ENCODE measurements around the gene S100A6.
A peak's percentile ranks its signal among the peaks of the same experiment; 100 is the strongest.

DNA sequence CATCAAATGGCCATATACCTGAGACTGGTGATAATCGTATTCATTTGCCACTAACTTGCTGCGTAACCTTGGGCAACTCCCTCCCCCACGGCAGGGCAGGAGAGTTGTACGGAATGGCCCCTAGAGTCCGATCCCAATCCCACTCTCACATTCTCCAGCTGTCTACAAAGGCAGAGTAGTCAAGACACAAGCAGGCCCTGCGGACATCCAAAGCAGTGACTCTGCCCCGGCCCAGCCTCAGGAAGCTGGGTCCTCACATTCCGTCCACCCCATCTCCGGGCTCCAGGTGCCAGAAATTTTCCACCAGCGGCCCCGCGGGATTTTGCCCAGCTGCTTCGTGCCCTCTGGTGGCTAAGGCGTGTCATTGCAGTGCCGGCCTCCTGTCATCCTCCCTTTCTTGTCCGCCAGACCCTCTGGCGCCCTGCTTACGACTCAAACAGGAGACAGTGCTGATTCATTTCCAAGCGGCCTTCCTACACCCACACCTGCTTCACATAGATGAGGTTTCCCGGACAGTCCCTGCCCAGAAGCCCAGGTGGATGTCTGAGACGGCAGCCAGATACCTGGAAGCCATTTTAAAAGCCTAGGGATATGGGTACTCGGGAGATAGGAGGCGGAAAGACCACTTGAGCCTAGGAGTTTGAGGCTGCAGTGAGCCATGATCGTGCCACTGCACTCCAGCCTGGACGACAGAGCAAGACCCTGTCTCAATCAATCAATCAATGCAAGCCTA, 32.7 kb upstream of the S100A6 start:
- TF ChIP-seq, protein P1, sequence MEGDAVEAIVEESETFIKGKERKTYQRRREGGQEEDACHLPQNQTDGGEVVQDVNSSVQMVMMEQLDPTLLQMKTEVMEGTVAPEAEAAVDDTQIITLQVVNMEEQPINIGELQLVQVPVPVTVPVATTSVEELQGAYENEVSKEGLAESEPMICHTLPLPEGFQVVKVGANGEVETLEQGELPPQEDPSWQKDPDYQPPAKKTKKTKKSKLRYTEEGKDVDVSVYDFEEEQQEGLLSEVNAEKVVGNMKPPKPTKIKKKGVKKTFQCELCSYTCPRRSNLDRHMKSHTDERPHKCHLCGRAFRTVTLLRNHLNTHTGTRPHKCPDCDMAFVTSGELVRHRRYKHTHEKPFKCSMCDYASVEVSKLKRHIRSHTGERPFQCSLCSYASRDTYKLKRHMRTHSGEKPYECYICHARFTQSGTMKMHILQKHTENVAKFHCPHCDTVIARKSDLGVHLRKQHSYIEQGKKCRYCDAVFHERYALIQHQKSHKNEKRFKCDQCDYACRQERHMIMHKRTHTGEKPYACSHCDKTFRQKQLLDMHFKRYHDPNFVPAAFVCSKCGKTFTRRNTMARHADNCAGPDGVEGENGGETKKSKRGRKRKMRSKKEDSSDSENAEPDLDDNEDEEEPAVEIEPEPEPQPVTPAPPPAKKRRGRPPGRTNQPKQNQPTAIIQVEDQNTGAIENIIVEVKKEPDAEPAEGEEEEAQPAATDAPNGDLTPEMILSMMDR (IDR thresholded peaks at IDR 0.05), result peak; percentile 95 to 98 (median 96)
- no peak for TF ChIP-seq POLR2A (IDR thresholded peaks at IDR 0.05)

All from right lobe of liver (tissue), 4 donors.